Heart left ventricle (tissue), 13 donors: ENCODE measurements around the gene LIX1.
"Not testable (repeated sequence)": the region's sequence is repeated elsewhere in the genome, so short reads cannot be mapped to it uniquely, and the experiment has no call there.

ENCODE experiments used
- POLR2A ChIP-seq, 2 donors: fragments of 450-650 bp; IDR thresholded peaks; one replicate each; pipeline ENCODE4 v1.6.1; 2017; ENCODE audit warnings: antibody characterized with exemption in 2 of 2, mild to moderate bottlenecking in 2 of 2, moderate library complexity in 2 of 2
- TF ChIP-seq, protein P1 (sequence below), 12 donors: fragments of 200-600 bp; sonication (generic) in 4 of 12; IDR thresholded peaks; one replicate each; pipeline versions ENCODE4 v1.5.0 to v1.8.0; 2018 to 2022; ENCODE audit warnings: antibody characterized with exemption in 12 of 12, mild to moderate bottlenecking in 5 of 12
- donor health status: ischemic (EF 13 %, LVEDD 7.1; RV severe dilation, severe dysfunction).
- donor health status: DM: no; HTN: yes; CAD: no.
- donor health status: DM: no; HTN: no; CAD: no.
- donor health status: ischemic (EF 25% LVEDD 6.9; RV normal size, moderate dysfunction).
- donor health status: ischemic (EF 25% LVEDD 5.7; RV mildly dilated, moderate dysfunction).
- donor health status: ischemic (EF 35%, LVEDD 5.7; RV mildly dilated, moderate dysfunction).
- donor health status: nonischemic (EF 11% LVEDD 7.7; RV severe dilation, severe dysfunction).
- donor health status: DM: yes; HTN: yes; CAD: no.
- donor health status: PGD.
- donor health status: ischemic (EF 29% LVEDD 5.4; RV normal size, mild dysfunction).
- donor health status: nonischemic (EF 23%, LVEDD 6.1; RV moderate dilation, normal function).

DNA sequence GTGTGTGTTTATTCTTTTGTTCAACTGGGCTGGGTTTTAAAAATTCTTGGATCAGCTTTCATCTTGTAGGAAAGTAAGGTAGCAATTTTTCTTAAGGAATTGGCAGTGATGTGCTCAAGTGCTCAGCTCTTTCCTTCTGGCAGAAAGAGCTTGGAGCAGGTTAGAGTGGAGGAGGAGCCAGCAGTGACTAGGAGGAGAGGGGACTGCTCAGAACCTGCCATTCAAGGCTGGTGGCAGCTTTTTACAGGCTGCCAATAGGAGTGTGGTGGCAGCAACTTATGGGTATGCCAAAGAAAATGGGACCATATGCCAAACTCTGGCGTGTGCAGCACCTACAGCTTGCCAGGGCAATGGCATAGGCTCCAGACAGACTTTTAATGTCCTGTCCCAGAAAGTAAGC, 2.2 kb downstream of the LIX1 start:
- TF ChIP-seq, protein P1, sequence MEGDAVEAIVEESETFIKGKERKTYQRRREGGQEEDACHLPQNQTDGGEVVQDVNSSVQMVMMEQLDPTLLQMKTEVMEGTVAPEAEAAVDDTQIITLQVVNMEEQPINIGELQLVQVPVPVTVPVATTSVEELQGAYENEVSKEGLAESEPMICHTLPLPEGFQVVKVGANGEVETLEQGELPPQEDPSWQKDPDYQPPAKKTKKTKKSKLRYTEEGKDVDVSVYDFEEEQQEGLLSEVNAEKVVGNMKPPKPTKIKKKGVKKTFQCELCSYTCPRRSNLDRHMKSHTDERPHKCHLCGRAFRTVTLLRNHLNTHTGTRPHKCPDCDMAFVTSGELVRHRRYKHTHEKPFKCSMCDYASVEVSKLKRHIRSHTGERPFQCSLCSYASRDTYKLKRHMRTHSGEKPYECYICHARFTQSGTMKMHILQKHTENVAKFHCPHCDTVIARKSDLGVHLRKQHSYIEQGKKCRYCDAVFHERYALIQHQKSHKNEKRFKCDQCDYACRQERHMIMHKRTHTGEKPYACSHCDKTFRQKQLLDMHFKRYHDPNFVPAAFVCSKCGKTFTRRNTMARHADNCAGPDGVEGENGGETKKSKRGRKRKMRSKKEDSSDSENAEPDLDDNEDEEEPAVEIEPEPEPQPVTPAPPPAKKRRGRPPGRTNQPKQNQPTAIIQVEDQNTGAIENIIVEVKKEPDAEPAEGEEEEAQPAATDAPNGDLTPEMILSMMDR (IDR thresholded peaks at IDR 0.05), result not testable (repeated sequence)
- not testable (repeated sequence) for TF ChIP-seq POLR2A (IDR thresholded peaks at IDR 0.05)
